WERI-Rb-1 (cell line): ENCODE measurements around the gene ONECUT1.

Source experiments
- DNase-seq: peaks from one replicate; pipeline ENCODE4 v3.0.0-alpha.2; 2020
- H3K27ac ChIP-seq: fragments of 250-450 bp; sonication (Bioruptor Pico); 2 replicates; pipeline ENCODE4 v1.5.1; 2020; ENCODE audit warnings: mild to moderate bottlenecking, moderate library complexity
- H3K27me3 ChIP-seq: fragments of 250-450 bp; sonication (Bioruptor Pico); 2 replicates; pipeline ENCODE4 v1.5.1; 2021; ENCODE audit warnings: mild to moderate bottlenecking, low read depth, moderate library complexity; ENCODE audit not compliant: insufficient read depth, severe bottlenecking
- H3K36me3 ChIP-seq: fragments of 250-450 bp; sonication (Bioruptor Pico); 2 replicates; pipeline ENCODE4 v1.5.1; 2020; ENCODE audit warnings: mild to moderate bottlenecking, moderate library complexity
- H3K4me3 ChIP-seq: 2 replicates; pipeline ENCODE4 v1.5.1; 2011; ENCODE audit warnings: low read depth, mild to moderate bottlenecking, control low read depth, low read length
- H3K9me3 ChIP-seq: fragments of 250-450 bp; sonication (Bioruptor Pico); 2 replicates; pipeline ENCODE4 v1.5.1; 2021; ENCODE audit warnings: mild to moderate bottlenecking, moderate library complexity; ENCODE audit not compliant: severe bottlenecking
- CTCF ChIP-seq: IDR thresholded peaks from 2 replicates; pipeline ENCODE4 v1.5.1; 2011; ENCODE audit warnings: low read depth, mild to moderate bottlenecking, control low read depth, inconsistent platforms, low read length

ONECUT1 gene

DNA sequence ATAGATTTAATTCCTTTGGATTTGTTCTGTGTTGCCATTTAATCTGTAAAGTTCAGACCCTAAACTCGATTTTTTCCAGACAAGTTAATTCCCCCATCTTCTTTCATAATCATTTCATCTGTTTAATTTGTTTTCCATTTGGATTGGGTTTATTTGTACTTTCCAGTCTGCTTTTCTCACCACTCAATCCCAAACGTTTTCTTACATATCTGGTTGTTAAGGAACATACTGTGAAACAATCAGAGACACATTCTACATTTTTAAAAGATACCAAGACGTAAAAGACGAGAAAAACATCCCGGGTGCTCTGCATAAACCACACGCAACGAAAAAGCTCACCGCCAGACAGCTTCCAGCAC lies 13.0 kb upstream of the ONECUT1 start:
- Histone ChIP-seq H3K27ac (no peak overlapping the region), H3K36me3 (no peaks in the 10 kb centered on the region), H3K9me3 (no peaks in the 10 kb centered on the region), H3K4me3 (no peak overlapping the region), H3K27me3 (no peaks in the 10 kb centered on the region)
- TF ChIP-seq CTCF, result no peak
- DNase-seq, result no peak

GRCh38 chr15:52802110-52802509 lies 12.0 kb upstream of the ONECUT1 start:
- no peaks in the 10 kb centered on the region for H3K9me3 ChIP-seq
- H3K4me3 ChIP-seq, result no peak overlapping the region
- no peaks in the 10 kb centered on the region for H3K36me3 ChIP-seq
- TF ChIP-seq CTCF, result no peak
- no peak for DNase-seq
- H3K27me3 ChIP-seq, result no peaks in the 10 kb centered on the region
- H3K27ac ChIP-seq, result no peak overlapping the region

GRCh38 chr15:52801748-52802085 lies 11.6 kb upstream of the ONECUT1 start:
- H3K4me3 ChIP-seq, result no peak overlapping the region
- DNase-seq, result no peak
- no peak for TF ChIP-seq CTCF
- no peaks in the 10 kb centered on the region for H3K36me3 ChIP-seq
- H3K9me3 ChIP-seq, result no peaks in the 10 kb centered on the region
- H3K27ac ChIP-seq, result no peak overlapping the region
- no peaks in the 10 kb centered on the region for H3K27me3 ChIP-seq

GRCh38 chr15:52800828-52801747 lies 11.0 kb upstream of the ONECUT1 start:
- Histone ChIP-seq H3K4me3 (no peak overlapping the region), H3K9me3 (no peaks in the 10 kb centered on the region), H3K27ac (no peak overlapping the region), H3K36me3 (no peaks in the 10 kb centered on the region), H3K27me3 (no peaks in the 10 kb centered on the region)
- no peak for DNase-seq
- no peak for TF ChIP-seq CTCF

- no peak for TF ChIP-seq CTCF
- no peak overlapping the region for H3K4me3 ChIP-seq
- no peak overlapping the region for H3K27ac ChIP-seq
- no peaks in the 10 kb centered on the region for H3K9me3 ChIP-seq
- H3K36me3 ChIP-seq, result no peaks in the 10 kb centered on the region
- no peaks in the 10 kb centered on the region for H3K27me3 ChIP-seq
- no peak for DNase-seq
Observed at GRCh38 chr15:52799145-52799811, 9.1 kb upstream of the ONECUT1 start.
